ENCODE results near the gene TEX54.

- TF ChIP-seq CTCF (optimal IDR thresholded peaks at IDR 0.05 in 1 of 3, IDR thresholded peaks at IDR 0.05 in 1 of 3, conservative IDR thresholded peaks at IDR 0.05 in 1 of 3; ENCODE audit: extremely low read depth in 1 of 3, insufficient read depth in 2 of 3, low read length in 3 of 3) (no peak), EZH2 (IDR thresholded peaks at IDR 0.05; ENCODE audit: low read length) (no peak)
Observed at GRCh38 chr11:62801071-62801470, 31.6 kb downstream of the TEX54 start.
